ENCODE results near the gene INCA1.

Gene INCA1

GRCh38 chr17:4994081-4994595, 3.2 kb downstream of the INCA1 start:
- no peak for TF ChIP-seq GATA2 (IDR thresholded peaks at IDR 0.05; ENCODE audit: low read depth, low read length)
- TF ChIP-seq GATA3 (IDR thresholded peaks at IDR 0.05; ENCODE audit: low read depth, low read length): no peak

GRCh38 chr17:4987767-4988567, 9.4 kb downstream of the INCA1 start:
- no peak for TF ChIP-seq GATA2 (IDR thresholded peaks at IDR 0.05; ENCODE audit: low read depth, low read length)
- no peak for TF ChIP-seq GATA3 (IDR thresholded peaks at IDR 0.05; ENCODE audit: low read depth, low read length)

DNA sequence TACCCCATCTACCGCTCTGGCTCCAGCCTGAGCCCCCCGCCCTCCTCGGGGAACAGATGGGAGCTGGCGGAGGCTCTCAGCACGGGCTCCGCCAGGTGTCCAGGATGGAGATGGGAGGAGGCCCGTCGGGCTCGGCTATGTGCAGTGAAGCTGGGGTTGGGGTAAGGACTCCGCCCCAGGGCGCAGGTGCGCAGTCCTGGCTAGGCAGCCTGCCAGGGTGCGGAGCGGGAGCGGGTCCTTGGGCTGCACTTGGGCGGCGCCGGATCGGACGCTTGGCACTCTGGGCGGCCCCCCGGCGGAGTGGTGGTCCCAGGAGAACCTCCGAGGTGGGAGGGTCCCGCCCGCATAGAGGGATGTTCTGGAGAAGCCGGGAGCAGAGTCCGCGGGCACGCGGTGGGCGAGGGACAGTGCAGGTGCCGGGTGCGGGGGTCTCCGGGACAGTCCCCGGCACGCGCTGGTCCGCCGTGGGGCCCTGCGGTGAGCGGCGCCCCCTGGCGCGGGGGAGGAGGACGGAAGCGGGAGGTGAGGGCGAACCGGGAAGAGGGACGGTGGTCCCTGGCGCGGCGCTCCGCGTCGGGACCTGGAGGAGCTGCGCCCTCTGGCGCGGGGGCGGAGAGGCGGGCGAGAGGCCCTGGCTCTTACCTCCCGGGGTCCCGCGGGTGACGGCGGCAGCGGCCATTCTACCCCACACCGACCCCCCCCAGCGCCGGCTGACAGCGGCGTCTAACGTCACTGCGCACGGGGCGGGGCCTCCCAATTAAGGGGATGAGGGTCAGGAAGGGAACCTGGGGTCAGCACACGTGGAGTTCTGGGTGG, 10.2 kb downstream of the INCA1 start, which contains the start of gene CAMTA2:
CAMTA2 (minus strand) TSS at position 725 of the 816 bp plus-strand sequence. CDS start 1,453 bp downstream, outside the sequence.
- TF ChIP-seq GATA2 (IDR thresholded peaks at IDR 0.05; ENCODE audit: low read depth, low read length): no peak
- TF ChIP-seq GATA3 (IDR thresholded peaks at IDR 0.05; ENCODE audit: low read depth, low read length): no peak

DNA sequence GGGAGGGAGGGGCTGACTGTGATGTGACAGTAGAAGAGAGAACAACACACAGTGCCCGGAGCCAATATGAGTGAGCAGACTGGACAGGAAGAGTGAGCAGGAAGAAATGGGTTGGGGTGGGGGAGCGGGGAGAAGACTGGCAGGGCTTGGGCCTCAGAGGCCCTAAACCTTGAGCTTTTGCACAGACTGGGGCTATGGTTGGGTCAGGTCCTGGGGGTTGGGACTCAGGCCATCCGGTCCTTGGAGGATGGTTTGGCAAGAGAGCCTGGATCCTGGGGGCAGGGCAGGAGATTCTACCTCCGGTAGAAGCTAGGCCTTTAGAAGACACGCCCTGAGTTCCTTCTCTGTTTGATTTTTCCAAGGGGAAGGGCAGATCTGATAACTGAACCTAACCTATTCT, 10.9 kb downstream of the INCA1 start:
- no peak for TF ChIP-seq GATA2 (IDR thresholded peaks at IDR 0.05; ENCODE audit: low read depth, low read length)
- TF ChIP-seq GATA3 (IDR thresholded peaks at IDR 0.05; ENCODE audit: low read depth, low read length): no peak

DNA sequence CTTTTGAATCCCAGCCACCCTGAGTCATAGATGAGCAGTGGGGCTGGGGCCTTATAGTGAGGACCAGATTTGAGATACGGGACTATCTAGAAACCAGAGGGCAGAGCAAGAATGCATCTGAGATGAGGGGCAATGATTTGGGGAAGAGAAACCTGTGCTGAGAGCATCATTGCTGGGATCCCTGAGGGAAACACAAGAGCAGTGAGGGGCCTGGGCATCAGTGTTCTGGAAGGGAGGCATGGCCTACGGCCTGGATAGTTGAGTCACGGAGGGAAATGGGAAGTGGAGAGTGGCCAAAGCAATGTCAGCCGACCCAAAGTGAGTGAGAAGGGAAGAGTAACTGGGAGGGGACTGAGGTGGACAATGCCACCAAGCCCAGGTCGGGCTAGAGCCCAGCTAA, 15.0 kb downstream of the INCA1 start:
- TF ChIP-seq GATA3 (IDR thresholded peaks at IDR 0.05; ENCODE audit: low read depth, low read length): no peak
- no peak for TF ChIP-seq GATA2 (IDR thresholded peaks at IDR 0.05; ENCODE audit: low read depth, low read length)

DNA sequence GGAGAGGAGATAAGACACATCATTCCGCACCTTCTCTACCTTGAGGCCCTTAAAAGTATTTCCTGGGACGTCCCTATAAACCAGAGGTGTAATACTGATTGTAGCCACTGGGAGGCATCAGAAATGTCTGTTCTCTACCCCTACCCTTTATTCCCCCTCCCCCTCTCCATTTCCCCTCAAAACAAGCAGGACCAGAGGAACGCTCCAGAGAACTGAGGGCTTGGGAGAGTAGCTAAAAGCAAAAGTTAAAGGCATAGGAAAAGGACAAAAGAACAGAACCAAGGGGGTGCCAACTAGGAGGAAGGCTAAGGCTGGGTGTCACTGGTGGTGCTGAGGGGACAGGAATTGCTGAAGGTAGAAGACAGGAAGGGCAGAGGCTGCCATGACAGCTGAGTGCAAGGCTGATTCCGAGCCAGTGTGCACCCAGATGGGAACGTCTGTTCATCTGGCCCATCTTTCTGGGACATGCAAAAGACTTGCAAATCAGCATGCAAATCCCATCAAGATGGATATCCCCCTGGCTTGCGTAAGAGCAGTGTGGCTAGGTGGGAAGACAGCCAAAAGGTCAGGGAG, 16.6 kb downstream of the INCA1 start:
- no peak for TF ChIP-seq GATA3 (IDR thresholded peaks at IDR 0.05; ENCODE audit: low read depth, low read length)
- no peak for TF ChIP-seq GATA2 (IDR thresholded peaks at IDR 0.05; ENCODE audit: low read depth, low read length)

DNA sequence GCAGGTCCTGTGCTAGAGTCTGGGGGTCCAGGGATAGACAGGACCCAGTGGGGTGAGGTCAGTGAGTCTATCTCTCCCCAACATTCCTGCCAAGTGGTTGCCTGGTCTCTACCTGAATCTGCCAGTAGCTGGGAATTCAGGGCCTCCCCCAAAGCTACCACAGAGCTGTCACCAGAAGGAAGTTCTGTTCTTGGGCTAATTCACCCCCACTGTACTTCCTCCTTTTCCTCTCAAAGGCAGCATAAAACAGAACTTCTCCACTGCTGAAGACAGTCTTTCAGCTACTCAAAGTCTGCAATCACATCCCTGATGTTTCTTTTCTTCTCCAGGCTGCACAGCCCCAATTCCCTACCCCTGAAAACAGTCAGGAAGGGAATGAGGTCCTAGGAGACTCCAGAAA, 18.6 kb downstream of the INCA1 start:
- TF ChIP-seq GATA2 (IDR thresholded peaks at IDR 0.05; ENCODE audit: low read depth, low read length) (no peak), GATA3 (IDR thresholded peaks at IDR 0.05; ENCODE audit: low read depth, low read length) (no peak)

- TF ChIP-seq GATA3 (IDR thresholded peaks at IDR 0.05; ENCODE audit: low read depth, low read length) (no peak), GATA2 (IDR thresholded peaks at IDR 0.05; ENCODE audit: low read depth, low read length) (no peak)
These were observed 23.1 kb downstream of the INCA1 start for GRCh38 chr17:4974115-4974670.

DNA sequence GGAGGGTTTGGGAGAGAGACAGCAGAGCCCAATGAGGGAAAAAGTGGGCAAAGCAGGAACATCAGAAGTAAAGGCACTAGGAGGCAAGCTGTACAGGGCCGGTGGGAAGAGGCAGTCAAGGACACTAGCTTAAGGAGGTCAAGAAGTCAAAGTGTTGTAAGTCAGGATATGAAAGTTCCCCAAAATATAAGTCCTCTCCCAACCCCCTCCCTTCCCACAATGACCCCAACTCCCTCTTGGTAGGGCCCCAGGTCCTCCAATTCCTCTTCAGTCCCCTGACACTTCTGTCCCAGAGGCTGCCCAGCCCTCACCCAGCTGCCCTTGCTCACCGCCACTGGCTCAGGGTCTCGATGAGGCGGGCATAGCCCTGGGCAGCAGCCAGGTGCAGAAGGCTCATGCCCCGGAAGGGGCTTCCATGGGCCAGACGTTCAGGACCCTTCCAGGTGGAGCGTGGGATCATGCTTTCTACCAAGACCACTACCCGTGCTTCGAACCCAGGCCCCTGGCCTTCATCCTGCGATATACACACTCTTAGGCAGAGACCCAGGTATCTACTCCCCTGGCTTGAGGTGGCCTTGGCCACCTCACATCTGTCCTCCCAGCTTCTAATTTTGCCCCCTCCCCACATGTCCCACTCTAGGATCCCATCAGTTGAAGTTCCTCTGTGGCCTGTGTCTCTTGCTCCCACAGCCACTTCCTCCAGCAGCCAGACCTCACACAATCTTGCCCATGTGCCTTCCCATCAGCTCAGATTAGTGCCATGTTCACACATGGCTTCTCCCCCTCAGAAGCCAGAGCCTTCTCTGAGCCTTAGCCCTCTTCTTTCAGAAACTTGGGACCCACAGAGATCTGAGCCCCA, 23.8 kb downstream of the INCA1 start:
- no peak for TF ChIP-seq GATA2 (IDR thresholded peaks at IDR 0.05; ENCODE audit: low read depth, low read length)
- TF ChIP-seq GATA3 (IDR thresholded peaks at IDR 0.05; ENCODE audit: low read depth, low read length): no peak

- TF ChIP-seq GATA2 (IDR thresholded peaks at IDR 0.05; ENCODE audit: low read depth, low read length) (no peak), GATA3 (IDR thresholded peaks at IDR 0.05; ENCODE audit: low read depth, low read length) (no peak)
These were observed 24.6 kb downstream of the INCA1 start for GRCh38 chr17:4972752-4973151.

GRCh38 chr17:4972322-4972721, 25.0 kb downstream of the INCA1 start:
- TF ChIP-seq GATA2 (IDR thresholded peaks at IDR 0.05; ENCODE audit: low read depth, low read length): no peak
- TF ChIP-seq GATA3 (IDR thresholded peaks at IDR 0.05; ENCODE audit: low read depth, low read length): no peak

DNA sequence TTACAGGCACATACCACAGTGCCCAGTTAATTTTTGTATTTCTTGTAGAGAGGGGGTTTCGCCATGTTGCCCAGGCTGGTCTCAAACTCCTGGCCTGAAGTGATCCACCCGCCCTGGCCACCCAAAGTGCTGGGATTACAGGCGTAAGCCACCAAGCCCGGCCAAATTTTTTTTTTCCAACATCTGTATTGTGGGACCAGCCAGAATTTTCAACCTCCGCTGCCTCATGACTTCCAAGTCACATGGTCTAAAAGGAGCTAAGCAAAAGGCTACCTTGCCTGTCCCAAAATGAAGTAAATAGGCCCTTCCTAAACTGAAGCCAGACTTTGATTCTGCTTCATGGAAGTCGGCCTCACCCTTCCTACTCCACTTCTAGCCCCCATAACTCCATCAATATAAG, 25.5 kb downstream of the INCA1 start:
- TF ChIP-seq GATA3 (IDR thresholded peaks at IDR 0.05; ENCODE audit: low read depth, low read length) (no peak), GATA2 (IDR thresholded peaks at IDR 0.05; ENCODE audit: low read depth, low read length) (no peak)

- no peak for TF ChIP-seq GATA2 (IDR thresholded peaks at IDR 0.05; ENCODE audit: low read depth, low read length)
- no peak for TF ChIP-seq GATA3 (IDR thresholded peaks at IDR 0.05; ENCODE audit: low read depth, low read length)
These were observed 27.0 kb downstream of the INCA1 start for GRCh38 chr17:4970273-4970672.

All from SH-SY5Y (cell line).